ENCODE measurements around the gene ARHGAP28. TPM values are rescaled to one million over a fixed set of nuclear protein-coding genes. Genes with fewer than 3 reads are reported as not detected.
"Not testable (repeated sequence)": the region's sequence is repeated elsewhere in the genome, so short reads cannot be mapped to it uniquely, and the experiment has no call there.

Gene ARHGAP28
- total RNA-seq, 4 donors from 2014 or later = 1.0 to 39.0 (median 8.7) TPM

DNA sequence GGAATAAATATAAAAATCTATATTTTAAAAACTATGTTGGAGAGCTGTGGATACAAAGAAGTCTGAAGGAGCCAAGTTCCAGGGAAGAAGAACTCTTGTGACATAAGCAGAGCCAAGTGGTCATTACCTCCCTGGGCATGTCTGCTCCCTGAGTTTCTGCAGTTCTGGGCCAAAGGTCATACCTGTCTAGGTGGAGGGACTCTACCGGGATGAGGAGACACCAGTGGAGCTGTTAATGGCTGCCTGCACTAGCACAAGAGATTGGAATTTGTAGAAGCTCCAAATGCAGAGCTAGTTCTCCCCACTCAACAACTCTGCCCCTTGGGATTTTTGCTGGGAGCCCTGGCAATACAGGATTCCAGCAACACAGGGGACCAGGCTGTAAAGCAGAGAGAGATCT lies 89.8 kb downstream of the ARHGAP28 start:
- TF ChIP-seq, protein P1, sequence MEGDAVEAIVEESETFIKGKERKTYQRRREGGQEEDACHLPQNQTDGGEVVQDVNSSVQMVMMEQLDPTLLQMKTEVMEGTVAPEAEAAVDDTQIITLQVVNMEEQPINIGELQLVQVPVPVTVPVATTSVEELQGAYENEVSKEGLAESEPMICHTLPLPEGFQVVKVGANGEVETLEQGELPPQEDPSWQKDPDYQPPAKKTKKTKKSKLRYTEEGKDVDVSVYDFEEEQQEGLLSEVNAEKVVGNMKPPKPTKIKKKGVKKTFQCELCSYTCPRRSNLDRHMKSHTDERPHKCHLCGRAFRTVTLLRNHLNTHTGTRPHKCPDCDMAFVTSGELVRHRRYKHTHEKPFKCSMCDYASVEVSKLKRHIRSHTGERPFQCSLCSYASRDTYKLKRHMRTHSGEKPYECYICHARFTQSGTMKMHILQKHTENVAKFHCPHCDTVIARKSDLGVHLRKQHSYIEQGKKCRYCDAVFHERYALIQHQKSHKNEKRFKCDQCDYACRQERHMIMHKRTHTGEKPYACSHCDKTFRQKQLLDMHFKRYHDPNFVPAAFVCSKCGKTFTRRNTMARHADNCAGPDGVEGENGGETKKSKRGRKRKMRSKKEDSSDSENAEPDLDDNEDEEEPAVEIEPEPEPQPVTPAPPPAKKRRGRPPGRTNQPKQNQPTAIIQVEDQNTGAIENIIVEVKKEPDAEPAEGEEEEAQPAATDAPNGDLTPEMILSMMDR (IDR thresholded peaks at IDR 0.05) = no peak
- TF ChIP-seq POLR2A (IDR thresholded peaks at IDR 0.05) = no peak
- H3K27ac ChIP-seq = no peak overlapping the region
- no peak for DNase-seq
- H3K27me3 ChIP-seq = no peaks in the 10 kb centered on the region
- intact Hi-C loops (cut with DNase I; ENCODE audit: low total_unique reads) = no loop called here
- no peaks in the 10 kb centered on the region for H3K36me3 ChIP-seq
- no peaks in the 10 kb centered on the region for H3K9me3 ChIP-seq
- H3K4me1 ChIP-seq = no peaks in the 10 kb centered on the region
- H3K4me3 ChIP-seq = no peak overlapping the region

DNA sequence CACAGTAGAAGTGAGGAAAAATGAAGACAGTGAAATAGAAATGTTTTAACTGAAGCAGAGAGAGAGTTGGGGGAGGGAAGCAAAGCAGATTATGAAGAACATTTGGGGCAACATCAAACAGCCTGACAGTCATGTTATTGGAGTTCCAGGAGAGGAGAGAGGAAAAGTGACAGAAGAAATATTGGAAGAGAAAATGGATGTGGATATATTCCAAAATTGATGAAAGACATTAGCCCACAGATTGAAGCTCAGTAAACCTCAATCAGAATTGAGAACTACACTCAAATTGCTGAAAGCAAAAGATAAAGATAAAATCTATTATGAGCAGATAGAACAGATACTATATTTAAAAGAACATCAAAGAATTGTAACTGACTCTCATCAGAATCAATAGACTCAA lies 90.8 kb downstream of the ARHGAP28 start:
- Histone ChIP-seq H3K36me3 (no peaks in the 10 kb centered on the region), H3K27me3 (no peaks in the 10 kb centered on the region), H3K27ac (no peak overlapping the region), H3K4me3 (no peak overlapping the region), H3K9me3 (no peaks in the 10 kb centered on the region), H3K4me1 (no peaks in the 10 kb centered on the region)
- no peak for TF ChIP-seq POLR2A (IDR thresholded peaks at IDR 0.05)
- TF ChIP-seq, protein P1 (IDR thresholded peaks at IDR 0.05) = no peak
- DNase-seq = no peak
- intact Hi-C loops (cut with DNase I; ENCODE audit: low total_unique reads) = no loop called here

DNA sequence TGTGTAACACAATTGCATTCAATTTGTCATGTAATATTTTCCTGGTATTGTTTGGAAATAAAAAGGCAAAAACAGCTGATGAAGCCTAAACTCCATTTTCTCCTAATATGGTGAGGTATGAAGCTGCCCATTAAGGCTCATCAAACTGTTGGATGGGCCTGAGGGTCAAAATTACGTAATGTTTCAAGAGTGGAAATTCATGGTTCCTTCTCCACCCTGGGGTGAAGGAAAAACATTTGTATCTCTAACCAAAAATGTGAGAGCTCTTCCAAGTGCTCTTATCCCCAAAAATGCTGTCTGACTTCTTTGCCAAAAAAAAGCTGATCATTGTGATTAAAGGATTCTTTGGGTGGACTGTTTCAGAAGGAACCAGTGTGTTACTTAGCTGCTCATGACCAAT lies 91.8 kb downstream of the ARHGAP28 start:
- H3K27me3 ChIP-seq = no peaks in the 10 kb centered on the region
- H3K4me3 ChIP-seq = no peak overlapping the region
- H3K4me1 ChIP-seq = no peaks in the 10 kb centered on the region
- H3K9me3 ChIP-seq = no peaks in the 10 kb centered on the region
- H3K36me3 ChIP-seq = no peaks in the 10 kb centered on the region
- DNase-seq = no peak
- H3K27ac ChIP-seq = no peak overlapping the region
- intact Hi-C loops (cut with DNase I; ENCODE audit: low total_unique reads) = no loop called here
- no peak for TF ChIP-seq POLR2A (IDR thresholded peaks at IDR 0.05)
- TF ChIP-seq, protein P1 (IDR thresholded peaks at IDR 0.05) = no peak

DNA sequence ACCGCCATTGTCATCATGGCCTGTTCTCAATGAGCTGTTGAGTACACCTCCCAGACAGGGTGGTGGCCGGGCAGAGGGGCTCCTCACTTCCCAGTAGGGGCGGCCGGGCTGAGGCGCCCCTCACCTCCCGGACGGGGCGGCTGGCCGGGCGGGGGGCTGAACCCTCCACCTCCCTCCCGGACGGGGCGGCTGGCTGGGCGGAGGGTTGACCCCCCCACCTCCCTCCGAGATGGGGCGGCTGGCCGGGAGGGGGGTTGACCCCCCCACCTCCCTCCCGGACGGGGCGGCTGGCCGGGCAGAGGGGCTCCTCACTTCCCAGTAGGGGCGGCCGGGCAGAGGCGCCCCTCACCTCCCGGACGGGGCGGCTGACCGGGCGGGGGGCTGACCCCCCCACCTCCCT lies 97.6 kb downstream of the ARHGAP28 start:
- H3K4me3 ChIP-seq; H3K36me3 ChIP-seq; H3K27me3 ChIP-seq; DNase-seq; intact Hi-C loops (cut with DNase I; ENCODE audit: low total_unique reads); H3K4me1 ChIP-seq; H3K27ac ChIP-seq; H3K9me3 ChIP-seq: not testable (repeated sequence)

DNA sequence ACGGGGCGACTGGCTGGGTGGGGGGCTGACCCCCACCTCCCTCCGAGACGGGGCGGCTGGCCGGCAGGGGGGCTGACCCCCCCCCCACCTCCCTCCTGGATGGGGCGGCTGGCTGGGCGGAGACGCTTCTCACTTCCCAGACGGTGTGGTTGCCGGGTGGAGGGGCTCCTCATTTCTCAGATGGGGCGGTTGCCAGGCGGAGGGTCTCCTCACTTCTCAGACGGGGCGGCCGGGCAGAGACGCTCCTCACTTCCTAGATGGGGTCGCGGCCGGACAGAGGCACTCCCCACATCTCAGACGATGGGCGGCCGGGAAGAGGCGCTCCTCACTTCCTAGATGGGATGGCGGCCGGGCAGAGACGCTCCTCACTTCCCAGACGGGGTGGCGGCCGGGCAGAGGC lies 98.0 kb downstream of the ARHGAP28 start:
- DNase-seq; H3K4me3 ChIP-seq; H3K4me1 ChIP-seq; H3K27me3 ChIP-seq; H3K27ac ChIP-seq; H3K36me3 ChIP-seq; intact Hi-C loops (cut with DNase I; ENCODE audit: low total_unique reads); H3K9me3 ChIP-seq: not testable (repeated sequence)

DNA sequence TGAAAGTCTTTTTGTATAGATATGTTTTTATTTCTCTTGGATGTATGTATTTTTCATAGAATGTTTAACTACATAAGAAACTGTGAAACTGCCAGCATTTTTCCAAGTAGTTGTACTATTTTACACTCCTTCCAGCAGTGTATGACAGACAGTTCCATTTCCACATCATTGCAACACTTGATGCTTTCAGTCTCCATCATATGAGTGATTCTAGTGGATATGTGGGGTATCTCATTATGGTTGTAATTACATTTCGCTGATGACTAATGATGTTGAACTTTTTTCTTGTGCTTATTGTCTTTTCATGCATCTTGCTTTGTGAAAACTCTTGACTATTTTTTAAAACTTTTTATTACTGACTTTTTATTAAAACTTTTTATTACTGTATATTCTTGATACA lies 101.4 kb downstream of the ARHGAP28 start:
- intact Hi-C loops (cut with DNase I; ENCODE audit: low total_unique reads) = no loop called here
- no peak for TF ChIP-seq POLR2A (IDR thresholded peaks at IDR 0.05)
- TF ChIP-seq, protein P1 (IDR thresholded peaks at IDR 0.05) = no peak
- H3K4me1 ChIP-seq = no peaks in the 10 kb centered on the region

More for the DNA sequence above, 101.4 kb downstream of the ARHGAP28 start:
- H3K9me3 ChIP-seq = peaks cover 0 to 6% of the 10 kb centered on the region in 2 donors
- no peak overlapping the region for H3K4me3 ChIP-seq
- no peak overlapping the region for H3K27ac ChIP-seq
- no peaks in the 10 kb centered on the region for H3K36me3 ChIP-seq
- no peak for DNase-seq
- no peaks in the 10 kb centered on the region for H3K27me3 ChIP-seq
